NCI-H2081 treated with DMSO at 0.1 percent for 48 hours (cell line): ENCODE measurements around the gene CENPP.

Experiments
- DNase-seq: peaks from one replicate; lab custom pipeline; 2025; lab: John Stamatoyannopoulos, UW

Gene CENPP

DNA sequence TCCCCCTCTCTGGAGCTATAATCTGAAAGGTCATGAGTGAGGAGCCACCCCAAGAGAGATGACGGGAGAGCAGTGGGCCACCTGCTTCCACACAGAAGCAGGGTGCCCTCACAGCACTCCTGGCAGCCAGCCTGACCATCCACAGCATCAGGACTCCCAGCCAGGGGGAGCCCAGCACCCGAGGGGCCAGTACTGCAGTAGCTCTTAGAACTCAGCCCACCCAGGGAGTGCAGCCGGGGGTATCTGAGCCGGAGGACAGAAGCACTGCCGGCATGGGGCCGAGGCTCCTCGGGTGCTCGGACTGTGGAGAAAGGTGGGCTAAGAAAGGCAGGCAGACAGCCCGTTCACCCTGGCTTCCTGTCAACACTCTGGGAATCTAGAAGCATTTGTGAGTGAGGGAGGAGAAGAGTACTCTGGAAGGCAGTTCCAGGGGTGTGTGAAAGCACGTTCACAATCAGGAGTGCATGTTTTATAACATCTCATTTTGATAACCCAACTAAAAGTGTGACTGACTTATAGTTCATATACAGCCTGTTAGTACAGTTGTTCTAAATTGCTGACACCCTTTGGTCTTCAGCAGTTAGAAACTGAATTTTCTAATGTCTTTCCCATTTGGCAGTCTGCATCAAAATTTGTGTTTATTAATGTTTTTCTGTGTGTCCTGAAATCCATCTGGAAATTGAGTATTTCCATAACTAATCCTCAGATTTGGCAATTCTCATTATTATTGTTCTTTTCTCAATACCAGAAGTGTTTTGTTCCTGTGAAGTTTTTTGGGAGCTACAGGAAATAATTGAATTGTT lies 182.5 kb downstream of the CENPP start:
- DNase-seq, result no peak

DNA sequence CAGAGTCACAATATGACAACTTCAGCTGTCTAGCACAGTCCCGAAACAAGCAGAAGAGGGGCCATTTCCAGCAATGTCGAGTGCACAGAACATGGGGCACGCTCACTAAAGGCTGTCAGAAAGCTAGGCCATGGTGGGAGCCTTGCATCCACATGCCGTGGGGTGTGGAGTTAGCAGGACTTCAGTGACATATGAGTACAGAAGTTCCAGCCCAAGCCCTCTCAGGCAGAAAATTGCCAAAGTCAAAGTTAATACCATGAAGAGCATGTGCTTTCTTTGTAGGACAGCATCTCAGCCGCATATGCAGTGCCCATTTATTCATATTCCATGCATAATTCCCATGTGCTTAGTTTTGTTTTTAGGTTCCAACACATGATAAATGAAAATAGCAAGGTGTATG lies 183.3 kb downstream of the CENPP start:
- no peak for DNase-seq

DNA sequence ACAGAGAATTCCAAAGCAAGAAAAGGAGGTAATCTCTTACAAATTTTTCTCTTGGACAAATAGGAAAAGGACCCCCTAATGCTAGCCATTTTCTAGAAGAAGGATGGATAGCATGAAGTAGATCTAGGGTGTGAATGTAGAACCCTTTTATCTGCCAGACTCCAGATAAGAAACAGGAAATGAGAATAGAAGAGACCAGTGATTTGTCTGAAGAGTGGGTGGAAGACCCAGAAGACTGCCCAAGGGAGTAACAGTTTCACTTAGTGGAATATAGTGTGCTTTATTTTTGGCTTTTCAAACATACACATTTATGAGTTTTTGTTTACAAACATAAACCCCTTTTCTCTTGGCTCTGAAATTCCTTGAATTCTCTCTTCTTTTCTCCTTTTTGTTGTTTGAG lies 185.0 kb downstream of the CENPP start:
- no peak for DNase-seq

DNA sequence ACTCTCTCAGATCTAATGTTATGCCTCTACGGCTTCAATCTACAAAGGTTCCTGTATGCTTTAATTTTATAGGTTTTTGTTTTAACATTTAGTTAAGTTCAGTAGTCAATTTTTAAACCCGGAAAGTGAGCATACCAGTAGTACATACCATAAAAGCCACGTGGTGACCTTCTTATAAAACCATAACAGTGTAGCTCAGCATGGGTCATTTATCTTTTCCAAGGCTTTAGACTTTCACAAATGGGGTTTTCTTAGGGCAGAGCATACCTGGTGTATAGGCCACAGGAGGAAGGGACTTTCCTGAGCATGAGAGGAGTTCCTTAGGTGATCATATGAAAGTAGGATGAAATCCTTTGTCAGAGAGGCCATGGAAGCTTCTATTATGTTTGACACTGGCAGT lies 186.9 kb downstream of the CENPP start:
- no peak for DNase-seq

DNA sequence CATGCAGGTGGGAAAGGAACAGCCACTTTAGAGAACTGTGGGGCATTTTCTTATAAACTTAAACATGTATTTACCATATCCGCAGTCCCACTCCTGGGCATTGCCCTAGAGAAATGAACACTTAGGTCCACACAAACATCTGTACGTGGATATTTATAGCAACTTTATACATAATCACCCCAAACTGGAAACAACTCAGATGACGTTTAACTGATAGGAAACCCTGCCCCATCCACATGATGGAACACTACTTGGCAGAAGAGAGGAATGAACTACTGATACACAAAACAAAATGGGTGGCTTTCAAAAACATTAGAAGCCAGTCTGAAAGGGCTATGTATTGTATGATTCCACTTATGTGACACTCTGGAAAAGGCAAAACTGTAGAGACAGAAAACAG lies 187.6 kb downstream of the CENPP start:
- no peak for DNase-seq

DNA sequence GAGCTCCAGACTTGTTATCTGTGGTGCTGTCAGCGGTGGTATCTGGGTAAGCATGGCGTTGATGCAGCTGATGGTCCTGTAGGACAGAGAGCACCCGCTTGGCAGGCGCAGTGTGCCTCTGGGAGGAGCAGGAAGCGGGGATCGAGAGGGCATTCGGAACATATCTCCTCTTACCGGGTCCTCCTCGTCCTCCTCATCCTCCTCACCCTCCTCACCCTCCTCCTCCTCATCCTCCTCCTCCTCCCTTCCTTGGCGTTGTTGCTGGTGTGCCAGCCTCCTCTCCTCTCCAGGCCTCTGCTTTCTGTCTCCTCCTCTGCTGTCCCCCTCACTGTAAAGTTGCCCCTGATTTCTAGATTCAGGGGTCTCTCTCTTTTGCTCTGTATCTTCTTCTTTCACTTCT lies 188.9 kb downstream of the CENPP start:
- no peak for DNase-seq

DNA sequence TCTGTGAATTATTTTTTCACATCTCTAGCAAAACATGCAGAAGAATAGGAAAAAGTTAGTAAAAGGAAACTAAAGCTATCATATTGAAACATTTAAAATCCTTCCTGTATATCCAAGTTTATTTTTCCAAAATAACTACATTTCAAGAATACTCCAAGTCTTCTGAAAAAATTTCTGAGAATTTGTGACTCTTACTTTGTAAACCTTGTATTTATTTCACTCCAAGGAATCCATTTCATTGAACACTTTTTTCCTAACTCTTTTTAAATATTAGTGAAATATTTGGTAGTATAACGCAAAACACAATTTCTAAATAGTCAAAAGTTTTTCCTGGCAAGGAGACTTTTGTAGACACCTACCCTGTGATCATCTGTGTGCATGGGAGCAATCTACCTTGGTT lies 190.8 kb downstream of the CENPP start:
- DNase-seq, result no peak

DNA sequence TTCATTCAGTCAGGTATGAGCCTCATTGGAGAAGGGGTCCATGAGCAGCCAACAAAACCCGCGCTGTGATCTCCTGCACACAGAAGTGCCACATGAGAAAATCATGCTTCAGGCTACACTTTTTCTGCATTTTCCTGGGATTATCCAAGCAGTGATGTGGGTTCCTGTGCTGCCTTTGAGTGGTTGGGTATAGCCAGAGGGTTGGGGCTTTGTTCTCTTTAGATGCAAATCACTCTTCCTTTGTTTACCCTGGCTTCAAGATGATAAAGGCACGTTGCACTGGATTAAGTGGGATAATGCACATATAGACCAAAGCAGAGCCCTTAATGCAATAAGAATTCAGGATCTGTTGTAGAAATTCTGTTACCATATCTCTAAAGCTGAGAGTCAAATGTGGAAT lies 191.3 kb downstream of the CENPP start:
- no peak for DNase-seq

DNA sequence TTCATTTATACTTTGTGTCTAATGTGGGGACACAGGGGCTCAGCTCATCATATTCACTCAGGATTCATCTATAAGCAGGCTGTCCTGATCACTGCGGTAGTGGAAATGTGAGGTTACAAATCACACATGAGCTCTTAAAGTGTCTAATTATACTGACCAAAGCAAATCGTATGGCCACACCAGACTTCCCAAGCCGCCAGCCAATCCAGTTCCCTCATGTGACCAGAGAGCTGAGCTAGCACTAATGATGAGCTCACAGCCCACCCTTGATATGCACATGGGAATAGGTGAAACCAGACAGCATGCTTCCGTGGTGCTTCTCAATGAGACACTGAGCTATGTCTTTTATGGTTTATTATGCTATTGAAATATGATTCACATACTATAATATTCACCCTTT lies 192.4 kb downstream of the CENPP start:
- no peak for DNase-seq

DNA sequence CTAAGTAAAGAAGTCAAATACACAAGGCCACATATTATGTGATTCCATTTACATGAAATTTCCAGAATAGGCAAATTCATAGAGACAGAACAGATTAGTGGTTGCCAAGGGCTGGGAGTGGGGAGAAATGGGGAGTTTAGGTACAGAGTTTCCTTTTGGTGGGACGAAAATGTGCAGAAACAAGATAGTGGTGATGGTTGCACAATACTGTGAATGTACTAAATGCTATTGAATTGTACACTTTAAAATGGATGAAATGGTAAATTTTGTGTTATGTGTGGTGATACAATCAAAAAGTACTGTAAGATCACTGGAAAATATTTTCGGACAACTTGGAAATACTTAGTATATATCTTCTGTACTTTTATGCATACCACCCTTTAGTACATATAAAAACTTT lies 195.1 kb downstream of the CENPP start:
- DNase-seq, result no peak

DNA sequence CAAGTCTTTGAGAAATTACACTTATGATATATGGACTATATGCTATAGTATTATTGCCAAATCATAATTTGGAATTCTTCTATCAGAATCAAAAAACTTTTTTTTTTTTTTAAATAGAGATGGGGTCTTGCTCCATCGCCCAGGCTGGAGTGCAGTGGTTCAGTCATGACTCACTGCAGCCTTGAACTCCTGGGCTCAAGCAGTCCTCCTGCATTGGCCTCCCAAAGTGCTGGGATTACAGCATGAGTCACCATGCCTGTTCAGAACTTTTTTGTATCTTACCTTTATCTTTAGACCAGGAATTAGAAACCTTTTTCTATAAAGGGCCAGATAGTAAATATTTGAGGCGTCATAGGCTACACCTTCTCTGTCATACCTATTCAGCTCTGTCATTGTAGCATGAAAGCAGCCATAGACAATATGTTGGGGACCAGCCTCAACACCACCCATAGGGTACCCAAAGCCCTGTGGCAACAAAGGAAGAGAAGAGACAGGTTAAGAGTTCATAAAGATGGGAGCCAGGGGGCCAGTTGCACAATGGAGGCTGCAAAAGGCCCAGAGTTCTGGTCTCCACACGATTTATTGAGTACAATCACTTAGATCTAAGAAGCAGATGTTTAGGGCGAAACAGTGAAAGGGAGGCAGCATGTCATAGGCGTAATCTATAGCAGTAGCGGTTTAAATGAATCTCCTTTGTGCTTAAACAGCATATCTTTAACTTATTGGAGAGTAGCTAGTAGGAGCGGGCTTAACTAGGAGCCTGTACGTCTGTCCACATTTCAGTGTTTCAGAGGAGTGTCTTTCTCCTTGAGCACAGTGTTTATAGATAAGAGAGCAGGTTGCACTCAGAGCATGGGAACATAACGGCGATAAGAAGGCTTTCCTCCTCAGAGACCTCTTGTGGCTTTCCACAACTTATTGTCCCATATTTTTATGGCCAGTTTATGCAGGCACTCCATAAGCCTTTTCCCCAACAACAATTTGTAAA lies 197.5 kb downstream of the CENPP start:
- no peak for DNase-seq

DNA sequence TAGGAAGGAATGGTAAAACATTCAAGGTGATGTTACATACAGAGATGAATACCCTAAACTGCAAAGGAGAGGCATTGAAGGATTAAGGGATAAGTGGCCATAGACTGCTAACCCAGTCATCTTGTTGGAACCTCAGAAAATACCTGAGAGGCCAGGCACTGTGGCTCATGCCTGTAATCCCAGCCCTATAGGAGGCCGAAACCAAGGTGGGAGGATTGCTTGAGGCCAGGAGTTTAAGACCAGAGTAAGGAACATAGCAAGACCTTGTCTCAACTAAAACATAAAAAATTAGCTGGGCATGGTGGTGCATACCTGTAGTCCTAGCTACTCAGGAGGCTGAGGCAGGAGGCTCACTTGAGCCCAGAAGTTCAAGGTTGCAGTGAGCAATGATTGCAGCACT lies 199.1 kb downstream of the CENPP start:
- DNase-seq, result no peak

DNA sequence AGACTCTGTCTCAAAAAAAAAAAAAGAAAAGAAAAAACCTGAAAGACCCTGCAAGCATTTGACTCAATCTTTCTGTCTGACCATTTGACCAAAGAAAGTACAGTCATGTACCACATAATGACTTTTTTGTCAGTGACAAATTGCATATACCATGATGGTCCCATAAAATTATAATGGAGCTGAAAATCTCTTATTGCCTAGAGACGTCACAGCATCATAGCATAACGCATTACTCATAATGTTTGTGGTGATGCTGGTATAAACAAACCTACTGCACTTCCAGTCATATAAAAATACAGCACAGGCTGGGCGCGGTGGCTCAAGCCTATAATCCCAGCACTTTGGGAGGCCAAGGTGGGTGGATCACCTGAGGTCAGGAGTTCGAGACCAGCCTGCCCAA lies 199.6 kb downstream of the CENPP start:
- no peak for DNase-seq

DNA sequence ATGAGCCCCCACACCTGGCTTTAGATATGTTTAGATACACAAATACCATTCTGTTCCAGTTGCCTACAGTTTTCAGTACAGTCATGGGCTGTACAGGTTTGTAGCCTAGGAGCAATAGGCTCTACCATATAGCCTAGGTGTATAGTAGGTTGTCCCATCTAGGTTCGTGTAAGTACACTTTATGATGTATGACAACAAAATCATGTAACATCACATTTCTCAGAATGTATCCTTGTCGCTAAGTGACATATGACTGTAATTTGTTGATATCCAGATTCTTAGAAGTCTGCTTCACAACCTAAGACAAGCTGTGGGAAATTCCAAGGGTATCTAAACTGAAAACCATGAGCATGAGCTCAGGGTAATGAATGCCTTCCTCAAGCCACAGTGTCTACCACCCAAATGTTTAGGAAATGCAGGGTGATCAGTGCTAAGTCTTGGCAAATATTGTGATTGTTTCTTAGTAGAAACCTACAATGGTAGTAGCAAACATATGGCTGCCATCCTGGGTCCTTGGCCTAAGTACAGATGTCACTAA lies 201.6 kb downstream of the CENPP start:
- no peak for DNase-seq

DNA sequence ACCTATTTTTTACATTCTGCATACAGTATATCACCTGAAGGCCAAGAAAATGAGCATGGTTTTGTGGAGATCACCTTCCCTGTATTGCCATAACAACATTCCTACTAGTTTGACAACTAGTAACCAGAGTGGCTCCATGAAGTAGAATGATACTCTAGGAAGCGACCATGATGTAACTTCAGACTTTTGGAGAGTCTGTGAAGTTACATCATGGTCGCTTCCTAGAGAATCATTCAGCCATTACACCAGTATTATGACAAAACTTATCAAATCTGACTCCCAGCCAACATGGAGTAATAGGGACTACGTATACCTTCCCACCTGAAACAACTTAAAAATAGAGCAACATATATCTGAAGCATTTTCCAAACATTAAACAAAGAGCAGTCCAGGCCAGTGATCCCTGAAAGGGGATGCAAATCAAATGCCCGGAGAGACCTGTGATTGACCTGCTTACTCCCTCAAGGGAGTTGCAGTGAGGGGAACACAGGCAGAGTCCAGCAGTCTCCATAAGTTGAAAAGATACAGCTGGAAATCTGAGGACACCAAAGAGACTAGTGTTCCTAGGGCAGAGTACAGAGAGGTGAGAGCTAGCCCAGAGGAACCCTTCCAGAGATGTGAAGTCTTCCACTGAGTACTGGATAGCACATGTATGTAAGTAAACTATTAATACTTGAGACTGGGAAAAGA lies 202.2 kb downstream of the CENPP start:
- DNase-seq, result no peak

DNA sequence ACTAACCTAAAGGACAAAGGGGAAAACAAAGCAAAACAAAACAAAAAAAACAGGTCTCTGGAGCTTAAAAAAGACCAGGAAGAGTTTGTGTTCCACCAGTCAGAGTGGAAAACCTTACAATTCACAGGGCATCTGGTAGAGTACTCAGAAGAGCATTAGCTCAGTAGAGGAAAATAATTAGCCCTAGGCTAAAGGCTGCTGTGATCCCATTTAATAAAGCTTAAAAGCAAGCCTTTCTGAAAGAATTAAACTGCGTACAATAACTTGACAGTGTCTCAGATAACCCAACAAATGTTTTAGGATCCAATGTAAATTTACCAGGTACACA lies 202.7 kb downstream of the CENPP start:
- no peak for DNase-seq

DNA sequence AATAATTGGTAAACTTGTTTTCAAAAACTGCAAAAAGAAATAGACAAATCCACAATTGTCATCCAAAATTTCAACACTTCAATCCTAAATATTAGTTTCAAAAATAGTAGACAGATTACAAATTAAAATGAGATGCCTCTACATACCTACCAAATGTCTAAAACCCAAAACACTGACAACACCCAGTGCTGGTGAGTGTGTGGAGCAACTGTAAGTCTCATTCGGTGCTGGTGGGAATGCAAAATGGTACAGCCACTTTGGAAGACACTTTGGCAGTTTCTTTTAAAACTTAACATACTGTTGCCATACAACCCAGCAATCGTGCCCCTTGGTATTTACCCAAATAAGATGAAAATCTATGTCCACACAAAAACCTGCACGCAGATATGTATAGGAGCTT lies 203.4 kb downstream of the CENPP start:
- no peak for DNase-seq

DNA sequence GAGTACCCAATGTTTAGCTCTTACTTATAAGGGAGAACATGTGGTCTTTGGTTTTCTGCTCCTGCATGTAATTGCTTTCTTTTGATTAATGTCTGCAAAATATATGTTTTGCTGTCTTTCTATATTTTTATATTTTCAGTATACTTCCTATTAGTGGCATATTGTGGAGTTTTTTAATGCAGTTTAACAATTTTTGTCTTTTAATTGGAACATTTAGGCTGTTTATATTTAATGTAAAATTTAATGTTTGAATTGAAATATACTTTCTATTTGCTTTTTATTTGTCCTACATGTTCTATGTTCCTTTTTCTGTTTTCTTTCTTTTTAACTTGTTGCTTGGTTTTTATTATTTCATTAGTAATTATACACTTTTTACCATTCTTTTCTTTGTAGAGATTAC lies 205.1 kb downstream of the CENPP start:
- no peak for DNase-seq

DNA sequence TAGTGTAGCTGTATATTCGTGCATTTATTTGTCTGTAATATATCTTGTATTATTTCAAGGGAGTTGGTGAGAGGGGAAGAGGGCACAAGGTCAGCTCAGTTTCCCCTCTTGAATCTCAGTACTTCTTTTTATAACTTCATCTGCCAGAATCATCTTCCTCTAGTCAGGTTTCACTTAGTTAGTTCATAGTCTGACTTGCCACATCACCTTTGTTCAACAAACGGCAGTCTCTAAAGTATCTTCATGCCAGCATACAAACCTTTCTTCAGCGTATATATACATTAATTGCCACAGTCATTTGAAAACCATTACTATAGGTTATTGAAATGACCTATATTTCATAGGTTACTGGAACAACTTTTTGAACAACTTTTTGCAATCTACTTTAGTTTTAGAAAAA lies 208.5 kb downstream of the CENPP start:
- no peak for DNase-seq

DNA sequence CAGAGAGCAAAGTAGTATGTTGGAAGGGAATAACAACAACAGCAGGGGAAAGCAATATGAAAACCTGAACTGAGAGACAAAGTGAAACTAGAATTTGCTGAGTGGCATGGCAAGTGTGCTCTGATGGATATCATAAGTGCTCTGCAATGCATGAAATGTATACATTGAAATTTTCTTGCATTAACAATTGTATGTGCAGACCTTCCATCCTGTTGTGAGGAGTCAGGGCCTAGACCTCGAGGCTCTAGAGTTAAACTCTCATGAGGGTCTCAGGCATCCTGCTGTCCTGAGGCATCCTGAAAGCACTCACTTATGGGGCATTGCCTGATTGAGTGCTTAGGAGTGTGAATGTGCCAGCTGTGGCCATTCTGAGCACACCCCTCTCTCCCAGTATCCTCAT lies 208.9 kb downstream of the CENPP start:
- DNase-seq, result no peak

DNA sequence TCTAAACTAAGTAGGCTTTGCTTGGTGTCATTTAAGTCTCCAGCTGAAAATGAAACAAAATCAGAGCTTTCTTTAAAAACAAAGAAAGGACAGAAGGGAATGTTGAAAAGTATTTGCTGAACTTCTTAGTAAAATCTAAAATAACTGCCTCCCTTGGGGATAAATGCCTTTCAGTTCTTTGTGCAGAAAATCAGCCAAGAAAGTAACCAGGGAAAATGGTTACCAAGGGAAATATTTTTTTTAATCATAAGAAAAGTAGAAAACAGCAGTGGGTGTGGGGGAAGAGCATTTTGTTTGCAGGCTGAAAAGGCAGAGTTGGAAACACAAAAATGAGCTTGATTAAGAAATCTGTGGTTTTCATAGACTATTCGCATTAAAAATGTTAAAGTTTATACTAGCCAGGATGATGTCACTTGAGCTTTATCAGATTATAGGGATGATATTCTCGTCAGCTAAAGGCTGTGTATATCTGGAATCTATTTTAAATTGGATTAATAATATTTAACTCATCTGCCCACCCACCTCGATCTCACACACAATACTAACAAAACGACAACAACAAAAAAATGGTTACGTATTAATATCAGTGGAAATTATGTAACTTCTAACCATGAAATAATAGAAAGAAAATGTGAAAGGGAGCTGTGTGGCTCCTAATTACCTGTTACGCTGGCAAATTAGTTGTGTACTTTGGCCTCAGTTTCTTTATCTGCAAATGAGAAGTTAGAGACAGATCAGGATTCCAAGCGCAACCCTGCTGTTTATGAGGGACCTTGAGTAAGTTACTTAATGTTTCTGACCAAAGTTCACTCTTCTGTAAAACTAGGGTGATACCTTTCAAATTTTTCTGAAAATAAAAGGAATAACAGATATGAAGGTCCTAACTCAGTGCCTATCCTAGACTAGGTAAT lies 210.4 kb downstream of the CENPP start, which contains the start of gene ECM2:
TSS of gene ECM2 (minus strand) at position 51 of the 911 bp plus-strand sequence. CDS start 13,124 bp downstream, outside the sequence.
- DNase-seq, result no peak
